ENCODE measurements around the gene TARS3.

The TARS3 gene

GRCh38 chr15:101619615-101619865 is 104.7 kb downstream of the TARS3 start:
- Histone ChIP-seq H3K36me3 (ENCODE audit: insufficient read depth, low read length) (no peaks in the 10 kb centered on the region), H3K79me2 (ENCODE audit: insufficient read depth, low read length) (no peaks in the 10 kb centered on the region), H3F3A (ENCODE audit: low read depth) (no peaks in the 10 kb centered on the region), H3K4me1 (ENCODE audit: insufficient read depth, low read length, poor library complexity, severe bottlenecking) (peaks cover 29% of the 10 kb centered on the region), H3K9ac (ENCODE audit: low read depth, low read length, poor library complexity, severe bottlenecking) (no peak overlapping the region), H4K20me1 (ENCODE audit: insufficient read depth, low read length, poor library complexity, severe bottlenecking) (no peaks in the 10 kb centered on the region), H2AFZ (ENCODE audit: low read length) (no peak overlapping the region), H3K4me3 (ENCODE audit: low read length, poor library complexity, severe bottlenecking) (no peak overlapping the region), H3K4me2 (ENCODE audit: low read depth, low read length, poor library complexity, severe bottlenecking) (peak overlapping the region; percentile 19), H3K27me3 (ENCODE audit: insufficient read depth, low read length, poor library complexity, severe bottlenecking) (no peaks in the 10 kb centered on the region), H3K9me3 (ENCODE audit: insufficient read depth, low read depth, low read length) (peaks cover 5% of the 10 kb centered on the region; the same call in 1 of the 2 replicates), H3K9me2 (replicated peaks; ENCODE audit: low read depth, low read length) (no peaks in the 10 kb centered on the region)
- TF ChIP-seq EZH2phosphoT487 (IDR thresholded peaks at IDR 0.05; ENCODE audit: borderline replicate concordance): no peak
- TF ChIP-seq CTCF (conservative IDR thresholded peaks at IDR 0.05; ENCODE audit: low read length): no peak

- Histone ChIP-seq H3K4me2 (ENCODE audit: low read depth, low read length, poor library complexity, severe bottlenecking) (peak overlapping the region; percentile 19), H3K9me3 (ENCODE audit: insufficient read depth, low read depth, low read length) (peaks cover 5% of the 10 kb centered on the region; the same call in 1 of the 2 replicates), H3K36me3 (ENCODE audit: insufficient read depth, low read length) (no peaks in the 10 kb centered on the region), H3K9me2 (replicated peaks; ENCODE audit: low read depth, low read length) (no peaks in the 10 kb centered on the region), H3K9ac (ENCODE audit: low read depth, low read length, poor library complexity, severe bottlenecking) (no peak overlapping the region), H4K20me1 (ENCODE audit: insufficient read depth, low read length, poor library complexity, severe bottlenecking) (no peaks in the 10 kb centered on the region), H3K4me3 (ENCODE audit: low read length, poor library complexity, severe bottlenecking) (no peak overlapping the region), H3K27me3 (ENCODE audit: insufficient read depth, low read length, poor library complexity, severe bottlenecking) (no peaks in the 10 kb centered on the region), H3K4me1 (ENCODE audit: insufficient read depth, low read length, poor library complexity, severe bottlenecking) (peaks cover 29% of the 10 kb centered on the region), H3K79me2 (ENCODE audit: insufficient read depth, low read length) (no peaks in the 10 kb centered on the region), H2AFZ (ENCODE audit: low read length) (no peak overlapping the region), H3F3A (ENCODE audit: low read depth) (no peaks in the 10 kb centered on the region)
- no peak; the same call in 1 of the 2 replicates for TF ChIP-seq CTCF (conservative IDR thresholded peaks at IDR 0.05; ENCODE audit: low read length)
- TF ChIP-seq EZH2phosphoT487 (IDR thresholded peaks at IDR 0.05; ENCODE audit: borderline replicate concordance): no peak
These were observed 105.2 kb downstream of the TARS3 start for GRCh38 chr15:101618851-101619614.

GRCh38 chr15:101618076-101618475 is 106.2 kb downstream of the TARS3 start:
- Histone ChIP-seq H2AFZ (ENCODE audit: low read length) (no peak overlapping the region), H3K79me2 (ENCODE audit: insufficient read depth, low read length) (no peaks in the 10 kb centered on the region), H3K4me3 (ENCODE audit: low read length, poor library complexity, severe bottlenecking) (no peak overlapping the region), H3K36me3 (ENCODE audit: insufficient read depth, low read length) (no peaks in the 10 kb centered on the region), H3K4me2 (ENCODE audit: low read depth, low read length, poor library complexity, severe bottlenecking) (no peak overlapping the region), H3K9ac (ENCODE audit: low read depth, low read length, poor library complexity, severe bottlenecking) (no peak overlapping the region), H3F3A (ENCODE audit: low read depth) (no peaks in the 10 kb centered on the region), H4K20me1 (ENCODE audit: insufficient read depth, low read length, poor library complexity, severe bottlenecking) (no peaks in the 10 kb centered on the region), H3K9me3 (ENCODE audit: insufficient read depth, low read depth, low read length) (peaks cover under 1% of the 10 kb centered on the region; the same call in 1 of the 2 replicates), H3K9me2 (replicated peaks; ENCODE audit: low read depth, low read length) (no peaks in the 10 kb centered on the region), H3K27me3 (ENCODE audit: insufficient read depth, low read length, poor library complexity, severe bottlenecking) (no peaks in the 10 kb centered on the region), H3K4me1 (ENCODE audit: insufficient read depth, low read length, poor library complexity, severe bottlenecking) (peaks cover 29% of the 10 kb centered on the region)
- TF ChIP-seq EZH2phosphoT487 (IDR thresholded peaks at IDR 0.05; ENCODE audit: borderline replicate concordance) (no peak), CTCF (conservative IDR thresholded peaks at IDR 0.05; ENCODE audit: low read length) (no peak)
